Gastroesophageal sphincter (tissue), 4 donors: ENCODE results near the gene STRN4. TPM values are rescaled to one million over a fixed set of nuclear protein-coding genes. Genes with fewer than 3 reads are reported as not detected.

Experiments used
- ATAC-seq: fragments of 150-250 bp; one replicate; pipeline ENCODE4 v1.9.1; 2016; ENCODE audit warnings: mild to moderate bottlenecking, moderate library complexity
- H3K27ac ChIP-seq, 4 donors: fragments of 200-600 bp; sonication (generic) in 3 of 4; 1 replicate in 3 of 4; 2 replicates in 1 of 4; pipeline ENCODE4 v1.5.1; 2016 to 2019
- H3K27me3 ChIP-seq: fragments of 200-600 bp; sonication (generic); one replicate; pipeline ENCODE4 v1.5.1; 2019
- H3K36me3 ChIP-seq, 2 donors: fragments of 200-600 bp; sonication (generic); one replicate each; pipeline ENCODE4 v1.5.1; 2019; ENCODE audit warnings: control low read depth in 1 of 2
- H3K4me1 ChIP-seq, 3 donors: fragments of 200-600 bp; sonication (generic); 1 replicate in 2 of 3; 2 replicates in 1 of 3; pipeline ENCODE4 v1.5.1; 2016 to 2019; ENCODE audit warnings: control low read depth in 2 of 3
- H3K4me3 ChIP-seq, 2 donors: fragments of 200-600 bp; sonication (generic); one replicate each; pipeline ENCODE4 v1.5.1; 2019; ENCODE audit warnings: mild to moderate bottlenecking in 1 of 2, moderate library complexity in 1 of 2
- H3K9me3 ChIP-seq, 3 donors: fragments of 200-600 bp; sonication (generic); one replicate each; pipeline ENCODE4 v1.5.1; 2017 to 2019; ENCODE audit warnings: control low read depth in 2 of 3
- CTCF ChIP-seq, 4 experiments: fragments of 200-600 bp in 2 of 4; fragments of 450-650 bp in 2 of 4; sonication (generic) in 1 of 4; IDR thresholded peaks; one replicate each; pipeline ENCODE4 v1.5.1; 2017 to 2019; ENCODE audit warnings: antibody characterized with exemption in 4 of 4, mild to moderate bottlenecking in 2 of 4, moderate library complexity in 2 of 4
- EP300 ChIP-seq: sonication (generic); formaldehyde crosslinking; IDR thresholded peaks from one replicate; pipeline ENCODE4 v1.6.1; 2017; ENCODE audit warnings: antibody characterized with exemption, mild to moderate bottlenecking
- POLR2A ChIP-seq, 2 donors: fragments of 450-650 bp; IDR thresholded peaks; one replicate each; pipeline ENCODE4 v1.6.1; 2017; ENCODE audit warnings: antibody characterized with exemption in 2 of 2, mild to moderate bottlenecking in 2 of 2, moderate library complexity in 1 of 2
- POLR2AphosphoS5 ChIP-seq: sonication (generic); formaldehyde crosslinking; IDR thresholded peaks from one replicate; pipeline ENCODE4 v1.6.1; 2017; ENCODE audit warnings: antibody characterized with exemption
- WGBS, 2 donors: methylation state at CpG; one replicate each; pipeline ENCODE4 v1.1.5; 2018; ENCODE audit warnings: low coverage in 1 of 2; 5-methylcytosine and 5-hydroxymethylcytosine counted together
- total RNA-seq, 4 donors: library from RNA; depleted of rRNA; stranded (reverse); fragments of >200 nt; gene quantifications; one replicate each; pipeline ENCODE4 v1.1.0, GENCODE V29; 2016

STRN4 gene
- total RNA-seq, 4 donors from 2014 or later = 64.6 to 109 (median 90.4) TPM

- TF ChIP-seq EP300 (no peak), CTCF (IDR thresholded peaks at IDR 0.05) (no peak), POLR2AphosphoS5 (no peak), POLR2A (IDR thresholded peaks at IDR 0.05) (no peak)
- ATAC-seq = peak; percentile 97
- WGBS, 2 donors = 0 to 30% methylated on average over 2 to 17 of the region's 39 CpGs
- H3K4me3 ChIP-seq = peak overlapping the region in 1 of 2 donors; percentile 33
- no peaks in the 10 kb centered on the region for H3K9me3 ChIP-seq
- H3K27ac ChIP-seq = peak overlapping the region in 1 of 4 donors; percentile 37
- peaks cover 0 to 93% of the 10 kb centered on the region in 2 donors for H3K36me3 ChIP-seq
- H3K4me1 ChIP-seq = peaks cover 0 to 16% (median 0%) of the 10 kb centered on the region in 3 donors
- no peaks in the 10 kb centered on the region for H3K27me3 ChIP-seq
Observed at GRCh38 chr19:46697204-46697960, 48.9 kb downstream of the STRN4 start.

GRCh38 chr19:46696866-46697203 is 49.4 kb downstream of the STRN4 start:
- TF ChIP-seq POLR2AphosphoS5 (no peak), EP300 (no peak), CTCF (IDR thresholded peaks at IDR 0.05) (no peak), POLR2A (IDR thresholded peaks at IDR 0.05) (no peak)
- Histone ChIP-seq H3K36me3 (peaks cover 0 to 93% of the 10 kb centered on the region in 2 donors), H3K9me3 (no peaks in the 10 kb centered on the region), H3K4me3 (peak overlapping the region in 1 of 2 donors; percentile 33), H3K27ac (peak overlapping the region in 1 of 4 donors; percentile 37), H3K27me3 (no peaks in the 10 kb centered on the region), H3K4me1 (peaks cover 0 to 16% (median 0%) of the 10 kb centered on the region in 3 donors)
- ATAC-seq = no peak
- 72 to 81% methylated on average over 4 to 9 of the region's 9 CpGs for WGBS, 2 donors

- TF ChIP-seq EP300 = no peak
- Histone ChIP-seq H3K9me3 (no peaks in the 10 kb centered on the region), H3K27me3 (no peaks in the 10 kb centered on the region), H3K36me3 (peaks cover 0 to 93% of the 10 kb centered on the region in 2 donors), H3K4me3 (no peak overlapping the region), H3K27ac (no peak overlapping the region), H3K4me1 (peaks cover 0 to 16% (median 0%) of the 10 kb centered on the region in 3 donors)
- WGBS, 2 donors = 91 to 93% methylated on average over 3 to 10 of the region's 10 CpGs
- no peak for ATAC-seq
Observed at GRCh38 chr19:46696052-46696451, 50.2 kb downstream of the STRN4 start.

- Histone ChIP-seq H3K27ac (no peak overlapping the region), H3K9me3 (no peaks in the 10 kb centered on the region), H3K27me3 (no peaks in the 10 kb centered on the region), H3K4me3 (no peak overlapping the region), H3K36me3 (peaks cover 0 to 93% of the 10 kb centered on the region in 2 donors), H3K4me1 (peaks cover 0 to 16% (median 0%) of the 10 kb centered on the region in 3 donors)
- ATAC-seq = no peak
- TF ChIP-seq CTCF (IDR thresholded peaks at IDR 0.05) (no peak), EP300 (no peak), POLR2A (IDR thresholded peaks at IDR 0.05) (no peak), POLR2AphosphoS5 (no peak)
- WGBS, 2 donors = 100% methylated on average over 1 of the region's 22 CpGs; no CpG with 5 or more reads in 1 of the 2 donors
Observed at GRCh38 chr19:46693760-46694159, 52.5 kb downstream of the STRN4 start.

GRCh38 chr19:46692918-46693722 is 53.1 kb downstream of the STRN4 start:
- H3K9me3 ChIP-seq = no peaks in the 10 kb centered on the region
- WGBS, 2 donors = 88 to 93% methylated on average over 2 to 3 of the region's 4 CpGs
- peaks cover 0 to 15% (median 0%) of the 10 kb centered on the region in 3 donors for H3K4me1 ChIP-seq
- peaks cover 0 to 93% of the 10 kb centered on the region in 2 donors for H3K36me3 ChIP-seq
- no peaks in the 10 kb centered on the region for H3K27me3 ChIP-seq
- no peak for TF ChIP-seq POLR2A (IDR thresholded peaks at IDR 0.05)
- TF ChIP-seq CTCF (IDR thresholded peaks at IDR 0.05) = no peak
- TF ChIP-seq POLR2AphosphoS5 = no peak
- no peak for TF ChIP-seq EP300
- H3K4me3 ChIP-seq = no peak overlapping the region
- ATAC-seq = no peak
- H3K27ac ChIP-seq = no peak overlapping the region
